Tibial nerve (tissue), 3 donors: ENCODE data around the gene GNG12.

Experiments used
- POLR2A ChIP-seq, 2 donors: fragments of 450-650 bp; IDR thresholded peaks; one replicate each; pipeline ENCODE4 v1.6.1; 2017; ENCODE audit warnings: antibody characterized with exemption in 2 of 2, mild to moderate bottlenecking in 2 of 2, moderate library complexity in 2 of 2
- TF ChIP-seq, protein P1 (sequence below), 5 experiments: fragments of 200-600 bp in 3 of 5; fragments of 450-650 bp in 2 of 5; sonication (generic) in 3 of 5; IDR thresholded peaks; one replicate each; pipeline ENCODE4 v1.5.1; 2016 to 2019; ENCODE audit warnings: antibody characterized with exemption in 5 of 5, mild to moderate bottlenecking in 3 of 5, moderate library complexity in 2 of 5

- TF ChIP-seq POLR2A (IDR thresholded peaks at IDR 0.05), result no peak
- TF ChIP-seq, protein P1, sequence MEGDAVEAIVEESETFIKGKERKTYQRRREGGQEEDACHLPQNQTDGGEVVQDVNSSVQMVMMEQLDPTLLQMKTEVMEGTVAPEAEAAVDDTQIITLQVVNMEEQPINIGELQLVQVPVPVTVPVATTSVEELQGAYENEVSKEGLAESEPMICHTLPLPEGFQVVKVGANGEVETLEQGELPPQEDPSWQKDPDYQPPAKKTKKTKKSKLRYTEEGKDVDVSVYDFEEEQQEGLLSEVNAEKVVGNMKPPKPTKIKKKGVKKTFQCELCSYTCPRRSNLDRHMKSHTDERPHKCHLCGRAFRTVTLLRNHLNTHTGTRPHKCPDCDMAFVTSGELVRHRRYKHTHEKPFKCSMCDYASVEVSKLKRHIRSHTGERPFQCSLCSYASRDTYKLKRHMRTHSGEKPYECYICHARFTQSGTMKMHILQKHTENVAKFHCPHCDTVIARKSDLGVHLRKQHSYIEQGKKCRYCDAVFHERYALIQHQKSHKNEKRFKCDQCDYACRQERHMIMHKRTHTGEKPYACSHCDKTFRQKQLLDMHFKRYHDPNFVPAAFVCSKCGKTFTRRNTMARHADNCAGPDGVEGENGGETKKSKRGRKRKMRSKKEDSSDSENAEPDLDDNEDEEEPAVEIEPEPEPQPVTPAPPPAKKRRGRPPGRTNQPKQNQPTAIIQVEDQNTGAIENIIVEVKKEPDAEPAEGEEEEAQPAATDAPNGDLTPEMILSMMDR (IDR thresholded peaks at IDR 0.05), result no peak
These were observed 21.0 kb downstream of the GNG12 start for GRCh38 chr1:67812226-67812625.
